GM19099 (cell line): ENCODE data around the gene MARCHF2.

Experiments used
- POLR2A ChIP-seq: IDR thresholded peaks from 3 replicates; pipeline ENCODE4 v1.6.1; 2011; ENCODE audit warnings: low read depth; ENCODE audit not compliant: insufficient read length; ENCODE audit errors: extremely low read depth

The MARCHF2 gene

GRCh38 chr19:8478598-8478997 is 65.5 kb downstream of the MARCHF2 start:
- TF ChIP-seq POLR2A = no peak

DNA sequence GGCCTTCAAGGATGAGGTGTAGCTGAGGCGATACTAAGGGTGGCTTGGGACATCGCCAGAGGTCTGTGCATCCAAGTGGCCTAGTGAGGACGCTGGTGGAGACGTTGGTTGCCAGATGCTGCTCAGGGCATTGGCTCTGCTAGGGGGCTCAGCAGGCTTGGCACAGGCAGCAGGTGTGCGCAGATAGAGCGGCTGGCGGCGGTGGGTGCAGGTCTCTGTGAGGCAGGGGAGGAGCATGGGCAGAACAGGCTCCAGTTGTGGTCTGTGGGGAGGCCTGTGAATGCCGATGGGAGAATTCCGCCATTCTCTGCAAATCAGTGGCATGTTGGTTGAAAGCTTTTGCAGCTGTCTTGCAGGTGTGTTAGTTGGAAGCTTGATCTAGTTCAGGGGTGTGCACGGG is 68.1 kb downstream of the MARCHF2 start:
- no peak for TF ChIP-seq POLR2A

- TF ChIP-seq POLR2A = no peak
Measured at GRCh38 chr19:8481616-8482015, 68.5 kb downstream of the MARCHF2 start.

DNA sequence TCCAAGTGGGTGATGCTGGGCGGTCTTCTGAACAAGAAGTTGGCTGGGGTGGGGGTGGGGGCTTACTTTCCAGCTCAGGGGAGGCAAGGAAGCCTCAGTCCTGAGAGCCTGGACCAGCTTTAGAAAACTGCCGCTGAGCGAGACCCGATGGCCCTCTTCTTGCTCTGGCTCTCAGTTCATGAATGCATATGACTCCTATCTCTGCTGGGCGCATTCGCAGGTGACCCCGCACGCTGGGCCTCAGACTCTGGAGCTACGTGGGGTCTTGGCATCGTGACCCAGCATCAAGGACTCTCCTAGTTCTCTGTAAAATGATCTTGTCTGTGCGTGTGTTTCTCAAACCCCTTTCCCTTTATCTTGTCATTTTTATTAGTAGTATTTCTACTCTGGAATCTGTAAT is 69.6 kb downstream of the MARCHF2 start:
- no peak for TF ChIP-seq POLR2A

DNA sequence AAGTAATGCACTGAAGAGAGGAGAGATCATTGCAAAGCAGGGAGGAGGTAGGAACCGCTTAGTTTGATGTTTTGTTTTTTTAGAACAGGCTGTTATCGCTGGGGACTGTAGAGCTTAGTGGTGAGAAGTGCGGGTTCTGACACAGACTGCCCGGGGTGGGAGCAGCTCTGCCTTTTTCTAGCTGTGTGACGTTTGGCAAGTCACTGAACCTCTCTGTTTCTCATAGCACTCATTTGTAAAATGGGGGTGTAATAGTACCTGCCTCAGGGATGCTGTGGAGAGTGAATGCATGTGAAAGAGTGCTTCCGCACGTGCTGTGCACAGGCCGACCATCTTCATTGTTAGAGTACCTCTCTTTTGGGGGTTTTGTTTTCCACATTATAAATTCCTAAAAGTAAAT is 70.1 kb downstream of the MARCHF2 start:
- no peak for TF ChIP-seq POLR2A

- TF ChIP-seq POLR2A = no peak
Measured at GRCh38 chr19:8484331-8484894, 71.3 kb downstream of the MARCHF2 start.

- no peak for TF ChIP-seq POLR2A
Measured at GRCh38 chr19:8485561-8486371, 72.7 kb downstream of the MARCHF2 start.

DNA sequence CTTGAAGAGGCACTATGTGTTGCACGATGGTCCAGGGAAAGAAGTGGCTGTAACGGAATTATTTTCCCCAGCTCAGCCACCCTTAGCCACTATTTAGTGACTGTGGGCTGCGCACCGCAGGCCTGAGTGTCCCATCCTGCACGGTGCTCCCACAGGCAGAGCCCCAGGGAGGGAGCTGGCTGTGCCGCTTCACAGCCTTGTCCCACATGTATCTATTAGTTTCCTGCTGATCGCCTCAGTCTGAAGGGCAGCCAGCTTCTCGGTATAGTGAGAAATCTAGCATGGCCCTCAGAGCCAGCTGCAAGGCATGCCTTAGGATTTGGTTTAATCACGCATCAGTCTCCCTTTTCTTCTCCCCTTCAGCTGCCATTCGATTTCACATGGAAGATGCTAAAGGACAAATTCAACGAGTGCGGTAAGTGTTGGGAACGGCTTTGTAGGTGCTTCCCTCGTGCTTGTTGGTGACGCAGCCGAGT is 73.6 kb downstream of the MARCHF2 start:
- no peak for TF ChIP-seq POLR2A

DNA sequence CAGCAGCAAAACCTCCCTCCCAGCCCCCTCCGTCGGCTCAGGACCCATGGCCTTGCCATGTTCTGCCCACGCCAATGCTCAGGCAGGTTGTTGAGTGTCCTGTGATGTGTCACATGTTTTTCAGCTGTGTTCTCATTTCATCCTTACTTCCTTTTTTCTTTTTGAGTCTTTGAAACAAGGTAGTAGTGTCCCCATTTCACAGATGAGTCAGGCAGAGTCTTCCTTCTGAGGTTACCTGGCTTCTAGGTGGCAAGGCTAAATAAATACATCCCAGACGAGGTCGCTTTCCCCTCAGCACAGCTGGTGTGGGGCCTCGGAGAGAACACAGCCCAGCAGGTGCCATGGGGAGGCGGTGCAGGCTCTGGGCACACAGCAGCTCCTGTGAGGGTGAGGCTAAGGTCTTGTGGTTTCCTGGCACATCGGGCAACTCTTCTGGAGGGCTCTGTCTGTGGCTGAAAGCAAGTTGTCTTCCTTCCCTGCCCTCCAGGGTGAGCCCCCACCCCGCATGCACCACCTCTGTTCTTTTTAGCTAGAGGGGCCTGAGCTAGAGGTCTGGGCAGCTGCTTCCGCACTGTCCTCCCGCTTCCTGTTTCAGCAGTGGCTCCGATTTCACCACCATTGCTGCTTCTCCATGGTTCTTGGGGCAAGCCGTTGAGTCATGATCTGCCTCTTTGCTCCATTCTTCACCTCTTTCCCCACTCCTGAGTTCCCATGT is 74.2 kb downstream of the MARCHF2 start:
- TF ChIP-seq POLR2A = no peak

DNA sequence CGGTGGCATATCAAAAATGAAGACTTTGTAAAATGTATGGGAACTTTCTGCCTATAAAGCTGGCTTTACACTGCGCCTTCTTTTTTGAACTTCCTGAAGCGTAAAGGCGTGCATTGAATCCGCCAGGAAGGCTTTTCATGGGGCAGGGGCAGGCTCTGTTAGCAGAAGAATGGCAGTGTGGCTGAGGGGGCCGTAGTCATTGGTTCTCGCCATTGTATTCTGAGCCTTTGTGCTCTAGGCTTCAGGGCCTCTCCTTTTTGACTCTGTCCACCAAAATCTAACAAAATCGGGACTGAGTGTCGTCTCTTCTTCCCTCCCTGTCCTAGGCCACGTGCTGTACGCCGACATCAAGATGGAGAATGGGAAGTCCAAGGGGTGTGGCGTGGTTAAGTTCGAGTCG is 75.3 kb downstream of the MARCHF2 start:
- no peak for TF ChIP-seq POLR2A
